HG03378 (cell line): ENCODE measurements around the gene HS3ST5.
"Not testable (repeated sequence)": the region's sequence is repeated elsewhere in the genome, so short reads cannot be mapped to it uniquely, and the experiment has no call there.

ENCODE experiments used
- ATAC-seq: cut with Tn5 transposase; IDR thresholded peaks from one replicate; pipeline ENCODE4 v1.9.1; 2021; ENCODE audit warnings: mild to moderate bottlenecking, moderate library complexity; ENCODE audit not compliant: unreplicated experiment

The HS3ST5 gene

GRCh38 chr6:114158411-114158810 lies 184.4 kb downstream of the HS3ST5 start:
- no peak for ATAC-seq

GRCh38 chr6:114157848-114158247 lies 185.0 kb downstream of the HS3ST5 start:
- no peak for ATAC-seq

- ATAC-seq, result no peak
Measured at GRCh38 chr6:114155763-114156162, 187.1 kb downstream of the HS3ST5 start.

GRCh38 chr6:114154812-114155211 lies 188.0 kb downstream of the HS3ST5 start:
- no peak for ATAC-seq

- no peak for ATAC-seq
Measured at GRCh38 chr6:114153448-114153847, 189.4 kb downstream of the HS3ST5 start.

GRCh38 chr6:114151064-114151690 lies 191.6 kb downstream of the HS3ST5 start:
- no peak for ATAC-seq

- ATAC-seq, result not testable (repeated sequence)
Measured at GRCh38 chr6:114149182-114149581, 193.6 kb downstream of the HS3ST5 start.

GRCh38 chr6:114144887-114145851 lies 197.7 kb downstream of the HS3ST5 start:
- no peak for ATAC-seq

- no peak for ATAC-seq
Measured at GRCh38 chr6:114142258-114142657, 200.6 kb downstream of the HS3ST5 start.

GRCh38 chr6:114140416-114140815 lies 202.4 kb downstream of the HS3ST5 start:
- no peak for ATAC-seq

GRCh38 chr6:114138577-114139248 lies 204.1 kb downstream of the HS3ST5 start:
- ATAC-seq, result no peak

- no peak for ATAC-seq
Measured at GRCh38 chr6:114135363-114135971, 207.4 kb downstream of the HS3ST5 start.

- ATAC-seq, result no peak
Measured at GRCh38 chr6:114133816-114134215, 209.0 kb downstream of the HS3ST5 start.

- no peak for ATAC-seq
Measured at GRCh38 chr6:114131945-114132344, 210.9 kb downstream of the HS3ST5 start.

GRCh38 chr6:114125576-114125975 lies 217.2 kb downstream of the HS3ST5 start:
- no peak for ATAC-seq

- no peak for ATAC-seq
Measured at GRCh38 chr6:114121913-114122662, 220.7 kb downstream of the HS3ST5 start.

- no peak for ATAC-seq
Measured at GRCh38 chr6:114119056-114119455, 223.8 kb downstream of the HS3ST5 start.

GRCh38 chr6:114115652-114116051 lies 227.2 kb downstream of the HS3ST5 start:
- no peak for ATAC-seq

GRCh38 chr6:114108119-114109002 lies 234.5 kb downstream of the HS3ST5 start:
- ATAC-seq, result peak; percentile 58
